Measurements from ENCODE around the gene GRIN3A. TPM values are rescaled to one million over a fixed set of nuclear protein-coding genes. Genes with fewer than 3 reads are reported as not detected.

GRIN3A gene
- total RNA-seq, 5 donors from 2014 or later (not counting 1 experiment from before 2014, with no cell fraction given): 0.08 TPM; not detected in 4

GRCh38 chr9:101639785-101640665 is 98.4 kb downstream of the GRIN3A start:
- CTCF ChIA-PET: no interaction called here

GRCh38 chr9:101639311-101639710 is 99.1 kb downstream of the GRIN3A start:
- Histone ChIP-seq H3K27ac (ENCODE audit: low read length) (no peak overlapping the region), H3K27me3 (replicated peaks in 1 of 2; ENCODE audit: control insufficient read depth in 2 of 2, extremely low read depth in 1 of 2, insufficient read depth in 2 of 2, low read length in 1 of 2) (no peaks in the 10 kb centered on the region), H3K36me3 (ENCODE audit: control insufficient read depth in 2 of 2, extremely low read depth in 1 of 2, insufficient read depth in 1 of 2, low read length in 1 of 2) (no peaks in the 10 kb centered on the region), H3K4me3 (ENCODE audit: control insufficient read depth in 1 of 2, extremely low read depth in 1 of 2, low read length in 1 of 2) (no peak overlapping the region), H3K9me3 (no peaks in the 10 kb centered on the region), H3K4me1 (ENCODE audit: control insufficient read depth in 1 of 2, extremely low read depth in 1 of 2, insufficient read depth in 2 of 2, low read length in 2 of 2) (no peaks in the 10 kb centered on the region)
- no peaks in the 10 kb centered on the region for H3K27me3 Mint-ChIP-seq
- H3K36me3 Mint-ChIP-seq: no peaks in the 10 kb centered on the region
- WGBS (ENCODE audit: insufficient coverage): no CpG with 5 or more reads among the region's 1 CpG
- ChIA-PET CTCF (no interaction called here), POLR2A (interaction anchor here in 1 of 2 donors (0.6 kb wide), 1 partner anchor 41 kb away, joined by 3 read pairs; no protein-coding TSS in a partner anchor)
- DNase-seq (no peak), ATAC-seq (replicated peaks in 1 of 4) (no peak)
- H3K9me3 Mint-ChIP-seq: peaks cover 3 to 5% (median 4%) of the 10 kb centered on the region in 3 donors
- H3K4me3 Mint-ChIP-seq: no peak overlapping the region
- no peak overlapping the region for H3K27ac Mint-ChIP-seq
- H3K4me1 Mint-ChIP-seq: no peaks in the 10 kb centered on the region

More at GRCh38 chr9:101639785-101640665, 98.4 kb downstream of the GRIN3A start:
- H3K36me3 ChIP-seq (ENCODE audit: control insufficient read depth in 2 of 2, extremely low read depth in 1 of 2, insufficient read depth in 1 of 2, low read length in 1 of 2): no peaks in the 10 kb centered on the region
- H3K27me3 ChIP-seq (replicated peaks in 1 of 2; ENCODE audit: control insufficient read depth in 2 of 2, extremely low read depth in 1 of 2, insufficient read depth in 2 of 2, low read length in 1 of 2): no peaks in the 10 kb centered on the region
- WGBS (ENCODE audit: insufficient coverage): no CpG with 5 or more reads among the region's 2 CpGs
- no peaks in the 10 kb centered on the region for H3K4me1 ChIP-seq (ENCODE audit: control insufficient read depth in 1 of 2, extremely low read depth in 1 of 2, insufficient read depth in 2 of 2, low read length in 2 of 2)
- H3K27me3 Mint-ChIP-seq: no peaks in the 10 kb centered on the region
- no peak overlapping the region for H3K27ac Mint-ChIP-seq
- no peak overlapping the region for H3K27ac ChIP-seq (ENCODE audit: low read length)
- peaks cover 3 to 5% (median 4%) of the 10 kb centered on the region in 3 donors for H3K9me3 Mint-ChIP-seq
- no peak overlapping the region for H3K4me3 Mint-ChIP-seq
- no peaks in the 10 kb centered on the region for H3K9me3 ChIP-seq
- H3K4me3 ChIP-seq (ENCODE audit: control insufficient read depth in 1 of 2, extremely low read depth in 1 of 2, low read length in 1 of 2): no peak overlapping the region
- no peak for DNase-seq
- POLR2A ChIA-PET: no interaction called here
- no peak for ATAC-seq (replicated peaks in 1 of 4)
- no peaks in the 10 kb centered on the region for H3K4me1 Mint-ChIP-seq
- no peaks in the 10 kb centered on the region for H3K36me3 Mint-ChIP-seq

GRCh38 chr9:101636247-101636646 is 102.2 kb downstream of the GRIN3A start:
- ChIA-PET POLR2A (interaction anchor here in 1 of 2 donors (0.7 kb wide), 1 partner anchor 9 kb away, joined by 4 read pairs; no protein-coding TSS in a partner anchor), CTCF (interaction anchor here in 1 of 2 donors (0.5 kb wide), 1 partner anchor 15 kb away, joined by 3 read pairs; no protein-coding TSS in a partner anchor)
- no CpG with 5 or more reads among the region's 3 CpGs for WGBS (ENCODE audit: insufficient coverage)
- no peak overlapping the region for H3K4me3 Mint-ChIP-seq
- Histone ChIP-seq H3K27me3 (replicated peaks in 1 of 2; ENCODE audit: control insufficient read depth in 2 of 2, extremely low read depth in 1 of 2, insufficient read depth in 2 of 2, low read length in 1 of 2) (no peaks in the 10 kb centered on the region), H3K4me1 (ENCODE audit: control insufficient read depth in 1 of 2, extremely low read depth in 1 of 2, insufficient read depth in 2 of 2, low read length in 2 of 2) (no peaks in the 10 kb centered on the region), H3K27ac (ENCODE audit: low read length) (no peak overlapping the region), H3K9me3 (no peaks in the 10 kb centered on the region), H3K36me3 (ENCODE audit: control insufficient read depth in 2 of 2, extremely low read depth in 1 of 2, insufficient read depth in 1 of 2, low read length in 1 of 2) (no peaks in the 10 kb centered on the region), H3K4me3 (ENCODE audit: control insufficient read depth in 1 of 2, extremely low read depth in 1 of 2, low read length in 1 of 2) (no peak overlapping the region)
- H3K27ac Mint-ChIP-seq: no peak overlapping the region
- no peaks in the 10 kb centered on the region for H3K4me1 Mint-ChIP-seq
- ATAC-seq (replicated peaks in 1 of 4): no peak
- peaks cover 0 to 5% of the 10 kb centered on the region in 2 donors for H3K27me3 Mint-ChIP-seq
- no peaks in the 10 kb centered on the region for H3K36me3 Mint-ChIP-seq
- no peak for DNase-seq
- no peaks in the 10 kb centered on the region for H3K9me3 Mint-ChIP-seq

- Histone ChIP-seq H3K36me3 (ENCODE audit: control insufficient read depth in 2 of 2, extremely low read depth in 1 of 2, insufficient read depth in 1 of 2, low read length in 1 of 2) (no peaks in the 10 kb centered on the region), H3K4me1 (ENCODE audit: control insufficient read depth in 1 of 2, extremely low read depth in 1 of 2, insufficient read depth in 2 of 2, low read length in 2 of 2) (no peaks in the 10 kb centered on the region), H3K27ac (ENCODE audit: low read length) (no peak overlapping the region), H3K4me3 (ENCODE audit: control insufficient read depth in 1 of 2, extremely low read depth in 1 of 2, low read length in 1 of 2) (no peak overlapping the region), H3K9me3 (no peaks in the 10 kb centered on the region), H3K27me3 (replicated peaks in 1 of 2; ENCODE audit: control insufficient read depth in 2 of 2, extremely low read depth in 1 of 2, insufficient read depth in 2 of 2, low read length in 1 of 2) (no peaks in the 10 kb centered on the region)
- no peak for ATAC-seq (replicated peaks in 1 of 4)
- H3K27me3 Mint-ChIP-seq: peaks cover 0 to 5% of the 10 kb centered on the region in 2 donors
- no peak overlapping the region for H3K4me3 Mint-ChIP-seq
- WGBS (ENCODE audit: insufficient coverage): no CpG with 5 or more reads among the region's 1 CpG
- no peak overlapping the region for H3K27ac Mint-ChIP-seq
- ChIA-PET POLR2A (no interaction called here), CTCF (no interaction called here)
- no peaks in the 10 kb centered on the region for H3K4me1 Mint-ChIP-seq
- H3K9me3 Mint-ChIP-seq: no peaks in the 10 kb centered on the region
- H3K36me3 Mint-ChIP-seq: no peaks in the 10 kb centered on the region
- no peak for DNase-seq
These were observed 103.0 kb downstream of the GRIN3A start for GRCh38 chr9:101635473-101635872.

GRCh38 chr9:101634741-101635409 is 103.6 kb downstream of the GRIN3A start:
- Histone ChIP-seq H3K36me3 (ENCODE audit: control insufficient read depth in 2 of 2, extremely low read depth in 1 of 2, insufficient read depth in 1 of 2, low read length in 1 of 2) (no peaks in the 10 kb centered on the region), H3K4me1 (ENCODE audit: control insufficient read depth in 1 of 2, extremely low read depth in 1 of 2, insufficient read depth in 2 of 2, low read length in 2 of 2) (no peaks in the 10 kb centered on the region), H3K27ac (ENCODE audit: low read length) (no peak overlapping the region), H3K9me3 (no peaks in the 10 kb centered on the region), H3K4me3 (ENCODE audit: control insufficient read depth in 1 of 2, extremely low read depth in 1 of 2, low read length in 1 of 2) (no peak overlapping the region), H3K27me3 (replicated peaks in 1 of 2; ENCODE audit: control insufficient read depth in 2 of 2, extremely low read depth in 1 of 2, insufficient read depth in 2 of 2, low read length in 1 of 2) (no peaks in the 10 kb centered on the region)
- H3K27ac Mint-ChIP-seq: no peak overlapping the region
- no peak overlapping the region for H3K4me3 Mint-ChIP-seq
- peaks cover 0 to 5% of the 10 kb centered on the region in 2 donors for H3K27me3 Mint-ChIP-seq
- H3K4me1 Mint-ChIP-seq: no peaks in the 10 kb centered on the region
- no peaks in the 10 kb centered on the region for H3K9me3 Mint-ChIP-seq
- WGBS (ENCODE audit: insufficient coverage): 60% methylated on average over 1 of the region's 4 CpGs
- ATAC-seq (replicated peaks in 1 of 4) (no peak), DNase-seq (no peak)
- CTCF ChIA-PET: no interaction called here
- H3K36me3 Mint-ChIP-seq: no peaks in the 10 kb centered on the region
- POLR2A ChIA-PET: no interaction called here

GRCh38 chr9:101632611-101633010 is 105.8 kb downstream of the GRIN3A start:
- POLR2A ChIA-PET: no interaction called here
- CTCF ChIA-PET: no interaction called here
- Mint-ChIP-seq H3K9me3 (no peaks in the 10 kb centered on the region), H3K4me1 (no peaks in the 10 kb centered on the region), H3K27ac (no peak overlapping the region), H3K36me3 (no peaks in the 10 kb centered on the region), H3K4me3 (no peak overlapping the region), H3K27me3 (peaks cover 0 to 8% of the 10 kb centered on the region in 2 donors)
- Histone ChIP-seq H3K36me3 (ENCODE audit: control insufficient read depth in 2 of 2, extremely low read depth in 1 of 2, insufficient read depth in 1 of 2, low read length in 1 of 2) (no peaks in the 10 kb centered on the region), H3K4me1 (ENCODE audit: control insufficient read depth in 1 of 2, extremely low read depth in 1 of 2, insufficient read depth in 2 of 2, low read length in 2 of 2) (no peaks in the 10 kb centered on the region), H3K27me3 (replicated peaks in 1 of 2; ENCODE audit: control insufficient read depth in 2 of 2, extremely low read depth in 1 of 2, insufficient read depth in 2 of 2, low read length in 1 of 2) (no peaks in the 10 kb centered on the region), H3K9me3 (no peaks in the 10 kb centered on the region), H3K27ac (ENCODE audit: low read length) (no peak overlapping the region), H3K4me3 (ENCODE audit: control insufficient read depth in 1 of 2, extremely low read depth in 1 of 2, low read length in 1 of 2) (no peak overlapping the region)
- no CpG with 5 or more reads among the region's 1 CpG for WGBS (ENCODE audit: insufficient coverage)
- DNase-seq (no peak), ATAC-seq (replicated peaks in 1 of 4) (no peak)
